SH-SY5Y (cell line): ENCODE measurements around the gene ENHO.

Experiments used
- GATA2 ChIP-seq: IDR thresholded peaks from 2 replicates; pipeline ENCODE4 v1.6.1; 2011; ENCODE audit warnings: mild to moderate bottlenecking, low read depth, low read length
- GATA3 ChIP-seq: IDR thresholded peaks from 2 replicates; pipeline ENCODE4 v1.6.1; 2011; ENCODE audit warnings: low read depth, mild to moderate bottlenecking, low read length, moderate library complexity

DNA sequence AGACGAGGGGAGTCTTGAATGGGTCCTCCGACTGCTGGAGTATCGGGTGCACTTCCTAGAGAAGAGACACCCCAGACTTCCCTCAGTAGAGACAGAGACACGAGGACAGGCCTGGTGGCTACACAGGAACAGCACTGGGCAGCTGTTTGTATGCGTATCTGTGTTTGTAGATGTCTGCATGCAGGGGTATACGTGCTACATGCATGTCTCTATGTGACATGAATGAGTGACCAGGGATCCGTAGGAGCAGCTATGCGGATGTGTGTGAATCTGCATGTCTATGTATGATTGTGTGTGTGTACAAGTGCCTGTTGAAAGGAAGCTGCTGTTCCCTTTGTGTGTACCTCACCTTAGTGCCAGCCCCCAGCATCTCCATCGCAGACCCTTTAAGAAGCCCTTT is 35.6 kb upstream of the ENHO start:
- TF ChIP-seq GATA2 (no peak), GATA3 (no peak)
